Mesothelial cell of epicardium (in vitro differentiated cells): ENCODE data around the gene GALNT10. TPM values are rescaled to one million over a fixed set of nuclear protein-coding genes. Genes with fewer than 3 reads are reported as not detected.

Experiments
- DNase-seq, 2 experiments: peaks; one replicate each; pipeline ENCODE4 v3.0.0; 2021; ENCODE audit warnings: low spot score in 2 of 2; ENCODE audit not compliant: unreplicated experiment in 2 of 2
- H3K27ac Mint-ChIP-seq: 2 replicates; pipeline ENCODE4 v1.8.0; 2021; ENCODE audit warnings: mixed read lengths
- H3K27me3 Mint-ChIP-seq: 2 replicates; pipeline ENCODE4 v1.8.0; 2021; ENCODE audit warnings: low read depth, mixed read lengths
- H3K36me3 Mint-ChIP-seq: 2 replicates; pipeline ENCODE4 v1.8.0; 2021; ENCODE audit warnings: mixed read lengths
- H3K4me1 Mint-ChIP-seq: 2 replicates; pipeline ENCODE4 v1.8.0; 2021; ENCODE audit warnings: mixed read lengths
- H3K4me3 Mint-ChIP-seq: 2 replicates; pipeline ENCODE4 v1.8.0; 2021; ENCODE audit warnings: mild to moderate bottlenecking, moderate library complexity, mixed read lengths
- H3K9me3 Mint-ChIP-seq: 2 replicates; pipeline ENCODE4 v1.8.0; 2021; ENCODE audit warnings: mixed read lengths
- CTCF ChIP-seq: fragments of 200-600 bp; sonication (generic); IDR thresholded peaks from one replicate; pipeline ENCODE4 v1.5.0; 2021; ENCODE audit warnings: antibody characterized with exemption; ENCODE audit not compliant: unreplicated experiment
- total RNA-seq: library from RNA; stranded (reverse); gene quantifications from 3 replicates; pipeline ENCODE4 v1.2.1, GENCODE V29; 2021

The GALNT10 gene
- total RNA-seq, 1 donor from 2014 or later = 13.9 TPM

GRCh38 chr5:154202379-154203260 is 12.1 kb downstream of the GALNT10 start:
- Mint-ChIP-seq H3K27ac (no peak overlapping the region), H3K9me3 (no peaks in the 10 kb centered on the region), H3K4me3 (no peak overlapping the region), H3K27me3 (peaks cover 18% of the 10 kb centered on the region), H3K4me1 (peaks cover 2% of the 10 kb centered on the region), H3K36me3 (no peaks in the 10 kb centered on the region)
- no peak for TF ChIP-seq CTCF
- peak in 1 of 2 experiments; percentile 29 for DNase-seq

- H3K27me3 Mint-ChIP-seq = peaks cover 13% of the 10 kb centered on the region
- H3K36me3 Mint-ChIP-seq = no peaks in the 10 kb centered on the region
- H3K9me3 Mint-ChIP-seq = no peaks in the 10 kb centered on the region
- no peak for DNase-seq
- no peak overlapping the region for H3K27ac Mint-ChIP-seq
- H3K4me1 Mint-ChIP-seq = peaks cover 2% of the 10 kb centered on the region
- no peak overlapping the region for H3K4me3 Mint-ChIP-seq
- no peak for TF ChIP-seq CTCF
These were observed 13.5 kb downstream of the GALNT10 start for GRCh38 chr5:154203798-154204578.

- Mint-ChIP-seq H3K27me3 (peaks cover 9% of the 10 kb centered on the region), H3K4me3 (no peak overlapping the region), H3K27ac (no peak overlapping the region), H3K9me3 (no peaks in the 10 kb centered on the region), H3K36me3 (no peaks in the 10 kb centered on the region), H3K4me1 (peaks cover 2% of the 10 kb centered on the region)
- no peak for TF ChIP-seq CTCF
- DNase-seq = no peak
These were observed 15.0 kb downstream of the GALNT10 start for GRCh38 chr5:154205441-154206117.

GRCh38 chr5:154206311-154206710 is 15.8 kb downstream of the GALNT10 start:
- no peak overlapping the region for H3K4me3 Mint-ChIP-seq
- H3K36me3 Mint-ChIP-seq = no peaks in the 10 kb centered on the region
- no peak overlapping the region for H3K27ac Mint-ChIP-seq
- no peak for DNase-seq
- H3K27me3 Mint-ChIP-seq = peaks cover 9% of the 10 kb centered on the region
- no peak for TF ChIP-seq CTCF
- peaks cover 2% of the 10 kb centered on the region for H3K4me1 Mint-ChIP-seq
- no peaks in the 10 kb centered on the region for H3K9me3 Mint-ChIP-seq

- no peak for TF ChIP-seq CTCF
- Mint-ChIP-seq H3K9me3 (no peaks in the 10 kb centered on the region), H3K36me3 (no peaks in the 10 kb centered on the region), H3K4me1 (peaks cover 2% of the 10 kb centered on the region), H3K27me3 (peaks cover 9% of the 10 kb centered on the region), H3K27ac (no peak overlapping the region), H3K4me3 (no peak overlapping the region)
- DNase-seq = peak in 1 of 2 experiments; percentile 2
These were observed 16.7 kb downstream of the GALNT10 start for GRCh38 chr5:154207204-154207603.
